Limb (tissue), 2 donors: ENCODE measurements around the gene FBXO21.
"Not testable (repeated sequence)": the region's sequence is repeated elsewhere in the genome, so short reads cannot be mapped to it uniquely, and the experiment has no call there.

Experiments used
- DNase-seq, 2 donors: peaks; one replicate each; pipeline ENCODE4 v3.0.0-alpha.2; 2016; ENCODE audit errors: extremely low spot score in 2 of 2

Gene FBXO21

GRCh38 chr12:117109943-117110635 lies 80.2 kb downstream of the FBXO21 start:
- no peak for DNase-seq

- DNase-seq, result no peak
Measured at GRCh38 chr12:117105902-117106301, 84.4 kb downstream of the FBXO21 start.

- not testable (repeated sequence) for DNase-seq
Measured at GRCh38 chr12:117104003-117104402, 86.3 kb downstream of the FBXO21 start.

GRCh38 chr12:117102800-117103181 lies 87.5 kb downstream of the FBXO21 start:
- DNase-seq, result no peak

GRCh38 chr12:117101953-117102799 lies 88.1 kb downstream of the FBXO21 start:
- DNase-seq, result no peak

GRCh38 chr12:117100851-117101673 lies 89.2 kb downstream of the FBXO21 start:
- no peak for DNase-seq

- no peak for DNase-seq
Measured at GRCh38 chr12:117100251-117100650, 90.0 kb downstream of the FBXO21 start.

- DNase-seq, result no peak
Measured at GRCh38 chr12:117098361-117099217, 91.7 kb downstream of the FBXO21 start.

GRCh38 chr12:117098024-117098360 lies 92.3 kb downstream of the FBXO21 start:
- no peak for DNase-seq

- no peak for DNase-seq
Measured at GRCh38 chr12:117097159-117097558, 93.1 kb downstream of the FBXO21 start.

GRCh38 chr12:117096501-117097042 lies 93.7 kb downstream of the FBXO21 start:
- no peak for DNase-seq

GRCh38 chr12:117095191-117095590 lies 95.1 kb downstream of the FBXO21 start:
- DNase-seq, result not testable (repeated sequence)

- DNase-seq, result no peak
Measured at GRCh38 chr12:117093918-117094630, 96.2 kb downstream of the FBXO21 start.

GRCh38 chr12:117093431-117093830 lies 96.8 kb downstream of the FBXO21 start:
- no peak for DNase-seq

- no peak for DNase-seq
Measured at GRCh38 chr12:117092886-117093285, 97.4 kb downstream of the FBXO21 start.

- DNase-seq, result no peak
Measured at GRCh38 chr12:117092511-117092780, 97.8 kb downstream of the FBXO21 start.
